Natural killer cell treated with Interleukin-12 subunit alpha and Interleukin-12 subunit beta and Interleukin-15 and Interleukin-18, amount 100 ng/mL, for 72 hours (primary cell): ENCODE results near the gene EBPL. TPM values are rescaled to one million over a fixed set of nuclear protein-coding genes. Genes with fewer than 3 reads are reported as not detected.

Source experiments
- ATAC-seq, 2 donors: fragments of 150-1000 bp; cut with Tn5 transposase in 1 of 2; sonication (Bioruptor Pico), chemical (Tn5 transposase) in 1 of 2; 2 replicates each; pipeline ENCODE4 v1.10.0; 2021
- DNase-seq: peaks from one replicate; pipeline ENCODE4 v3.0.0; 2022; ENCODE audit warnings: low spot score
- H3K27ac Mint-ChIP-seq, 2 donors: 1 replicate in 1 of 2; 2 replicates in 1 of 2; pipeline ENCODE4 v1.8.0; 2022; ENCODE audit warnings: mixed read lengths in 2 of 2, mild to moderate bottlenecking in 1 of 2, moderate library complexity in 1 of 2
- H3K27me3 Mint-ChIP-seq, 2 donors: 1 replicate in 1 of 2; 2 replicates in 1 of 2; pipeline ENCODE4 v1.8.0; 2022; ENCODE audit warnings: mixed read lengths in 2 of 2
- H3K36me3 Mint-ChIP-seq: one replicate; pipeline ENCODE4 v1.8.0; 2022; ENCODE audit warnings: mixed read lengths
- H3K4me1 Mint-ChIP-seq, 2 donors: 1 replicate in 1 of 2; 2 replicates in 1 of 2; pipeline ENCODE4 v1.8.0; 2022; ENCODE audit warnings: low read depth in 2 of 2, mixed read lengths in 2 of 2, mild to moderate bottlenecking in 1 of 2
- H3K4me3 Mint-ChIP-seq: one replicate; pipeline ENCODE4 v1.8.0; 2022; ENCODE audit warnings: mixed read lengths
- H3K9me3 Mint-ChIP-seq: 2 replicates; pipeline ENCODE4 v1.8.0; 2022; ENCODE audit warnings: mixed read lengths
- total RNA-seq, 2 donors: library from RNA; stranded (reverse); gene quantifications; one replicate each; pipeline ENCODE4 v1.2.3, GENCODE V29; 2022

Gene EBPL
- total RNA-seq, 2 donors from 2014 or later: 20.1 to 39.0 TPM

- H3K4me1 Mint-ChIP-seq: peaks cover 6 to 11% of the 10 kb centered on the region in 2 donors
- H3K9me3 Mint-ChIP-seq: no peaks in the 10 kb centered on the region
- DNase-seq (no peak), ATAC-seq (no peak)
- H3K27ac Mint-ChIP-seq: no peak overlapping the region
- no peaks in the 10 kb centered on the region for H3K36me3 Mint-ChIP-seq
- H3K4me3 Mint-ChIP-seq: no peak overlapping the region
- no peaks in the 10 kb centered on the region for H3K27me3 Mint-ChIP-seq
These were observed 2.0 kb upstream of the EBPL start for GRCh38 chr13:49693191-49693733.

- ATAC-seq (peak in 1 of 2 donors; percentile 1), DNase-seq (no peak)
These were observed 922 bp downstream of the EBPL start for GRCh38 chr13:49690133-49690994.

DNA sequence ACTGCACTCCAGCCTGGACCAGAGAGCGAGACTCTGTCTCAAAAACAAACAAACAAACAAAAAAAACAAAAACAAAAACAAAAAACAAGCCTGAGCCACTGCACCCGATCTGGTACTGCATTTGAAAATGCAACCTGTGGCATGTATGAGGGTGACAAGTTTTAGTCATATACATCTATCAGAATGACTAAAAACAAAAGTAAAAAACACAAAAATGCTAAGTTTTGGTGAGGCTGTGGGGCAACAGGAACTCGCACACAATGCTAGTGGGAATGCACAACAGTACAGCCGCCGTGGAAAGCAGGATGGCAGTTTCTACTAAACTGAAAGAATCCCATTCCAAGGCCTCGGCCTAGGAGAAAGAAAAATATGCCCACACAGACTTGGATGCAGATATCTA is 7.8 kb downstream of the EBPL start:
- DNase-seq (no peak), ATAC-seq (peak; percentile 71 to 88)
- Mint-ChIP-seq H3K36me3 (no peaks in the 10 kb centered on the region), H3K9me3 (no peaks in the 10 kb centered on the region), H3K27ac (no peak overlapping the region), H3K4me3 (peak overlapping the region; percentile 54), H3K4me1 (peaks cover 11 to 15% of the 10 kb centered on the region in 2 donors), H3K27me3 (no peaks in the 10 kb centered on the region)

More at GRCh38 chr13:49690133-49690994, 922 bp downstream of the EBPL start:
- Mint-ChIP-seq H3K36me3 (no peaks in the 10 kb centered on the region), H3K27me3 (no peaks in the 10 kb centered on the region), H3K4me1 (peaks cover 13 to 17% of the 10 kb centered on the region in 2 donors), H3K27ac (peak overlapping the region; percentile 31 to 72), H3K4me3 (peak overlapping the region; percentile 90), H3K9me3 (no peaks in the 10 kb centered on the region)

DNA sequence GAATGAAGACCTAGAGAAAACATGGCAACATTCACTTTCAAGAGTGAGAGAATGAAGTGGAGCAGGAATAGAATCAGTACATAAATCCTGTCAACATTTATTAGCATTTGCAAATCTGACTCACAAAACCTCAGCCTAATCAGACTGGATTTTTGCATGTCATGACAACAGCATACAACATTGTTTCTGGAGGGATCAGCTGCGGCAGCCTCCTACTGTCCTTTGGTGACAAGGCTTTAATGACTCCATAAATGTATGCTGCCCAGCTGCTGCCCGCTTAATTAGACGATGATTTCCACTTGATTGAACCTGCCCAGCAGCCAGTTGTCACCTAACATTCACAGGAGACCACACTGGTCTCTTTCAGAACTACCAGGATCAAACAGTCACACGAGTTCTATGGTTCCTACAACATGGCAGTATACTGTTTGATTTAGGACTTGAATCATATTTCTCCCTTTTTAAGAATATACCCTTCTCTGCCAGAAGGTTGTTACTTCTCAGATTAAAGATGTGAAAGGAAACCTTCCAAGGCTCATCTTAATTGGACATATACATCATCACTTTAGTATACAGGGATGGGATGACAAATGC is 9.3 kb downstream of the EBPL start:
- Mint-ChIP-seq H3K9me3 (no peaks in the 10 kb centered on the region), H3K4me3 (no peak overlapping the region), H3K27me3 (no peaks in the 10 kb centered on the region), H3K4me1 (peaks cover 12 to 15% of the 10 kb centered on the region in 2 donors), H3K36me3 (no peaks in the 10 kb centered on the region), H3K27ac (no peak overlapping the region)
- ATAC-seq: no peak
- DNase-seq: no peak

DNA sequence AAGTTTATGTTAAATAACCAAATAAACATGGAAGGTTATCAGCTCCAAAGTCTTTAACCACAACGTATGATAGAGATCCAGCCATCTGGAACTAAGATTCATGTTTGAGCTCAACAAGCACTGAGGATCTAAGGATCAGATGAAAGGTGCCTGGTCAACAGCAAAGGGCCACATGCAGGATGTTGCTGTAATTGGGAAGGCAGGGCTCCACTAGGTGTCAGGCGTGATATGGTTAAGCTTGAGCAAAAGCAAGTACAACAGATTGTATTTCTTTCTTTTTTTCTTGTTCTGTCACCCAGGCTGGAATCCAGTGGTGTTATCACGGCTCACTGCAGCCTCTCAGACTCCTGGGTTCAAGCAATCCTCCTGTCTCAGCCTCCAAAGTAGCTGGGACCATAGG is 12.0 kb downstream of the EBPL start:
- Mint-ChIP-seq H3K36me3 (no peaks in the 10 kb centered on the region), H3K4me1 (peaks cover 8 to 9% of the 10 kb centered on the region in 2 donors), H3K4me3 (no peak overlapping the region), H3K27me3 (no peaks in the 10 kb centered on the region), H3K9me3 (no peaks in the 10 kb centered on the region), H3K27ac (no peak overlapping the region)
- no peak for ATAC-seq
- DNase-seq: no peak

DNA sequence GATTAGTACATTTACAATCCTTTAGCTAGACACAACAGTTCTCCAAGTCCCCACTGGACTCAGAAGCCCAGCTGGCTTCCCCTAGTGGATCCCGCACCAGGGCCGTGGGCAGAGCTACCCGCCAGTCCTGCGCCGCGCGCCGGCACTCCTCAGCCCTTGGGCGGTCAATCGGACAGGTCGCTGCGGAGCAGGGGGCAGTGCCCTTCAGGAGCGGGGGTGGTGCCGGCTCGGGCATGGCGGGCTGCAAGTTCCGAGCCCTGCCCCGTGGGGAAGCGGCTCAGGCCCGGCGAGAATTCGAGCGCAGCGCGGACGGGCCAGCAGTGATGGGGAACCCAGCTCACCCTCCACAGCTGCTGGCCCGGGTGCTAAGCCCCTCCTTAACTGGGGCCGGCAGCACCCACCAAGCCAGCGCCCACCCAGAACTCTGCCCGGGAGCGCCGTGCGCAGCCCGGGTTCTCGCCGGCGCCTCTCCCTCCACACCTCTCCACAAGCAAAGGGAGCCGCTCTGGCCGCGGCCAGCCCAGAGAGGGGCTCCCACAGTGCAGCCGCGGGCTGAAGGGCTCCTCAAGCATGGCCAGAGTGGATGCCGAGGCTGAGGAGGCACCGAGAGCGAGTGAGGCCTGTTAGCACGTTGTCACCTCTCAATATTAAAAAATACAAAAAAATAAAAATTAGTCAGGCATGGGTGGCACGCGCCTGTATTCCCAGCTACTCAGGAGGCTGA is 12.9 kb downstream of the EBPL start:
- no peak overlapping the region for H3K27ac Mint-ChIP-seq
- no peak overlapping the region for H3K4me3 Mint-ChIP-seq
- no peaks in the 10 kb centered on the region for H3K27me3 Mint-ChIP-seq
- no peaks in the 10 kb centered on the region for H3K36me3 Mint-ChIP-seq
- DNase-seq (no peak), ATAC-seq (no peak)
- H3K9me3 Mint-ChIP-seq: no peaks in the 10 kb centered on the region
- H3K4me1 Mint-ChIP-seq: peaks cover 1 to 8% of the 10 kb centered on the region in 2 donors

GRCh38 chr13:49676581-49677298 is 14.5 kb downstream of the EBPL start:
- Mint-ChIP-seq H3K27me3 (no peaks in the 10 kb centered on the region), H3K36me3 (no peaks in the 10 kb centered on the region), H3K4me3 (no peak overlapping the region), H3K27ac (no peak overlapping the region), H3K4me1 (peaks cover 0 to 4% of the 10 kb centered on the region in 2 donors), H3K9me3 (no peaks in the 10 kb centered on the region)
- ATAC-seq (no peak), DNase-seq (no peak)

GRCh38 chr13:49670828-49671227 is 20.5 kb downstream of the EBPL start:
- Mint-ChIP-seq H3K4me1 (peaks cover 0 to 3% of the 10 kb centered on the region in 2 donors), H3K27me3 (no peaks in the 10 kb centered on the region), H3K4me3 (no peak overlapping the region), H3K36me3 (no peaks in the 10 kb centered on the region), H3K9me3 (no peaks in the 10 kb centered on the region), H3K27ac (no peak overlapping the region)
- no peak for ATAC-seq
- DNase-seq: no peak

GRCh38 chr13:49669735-49670309 is 21.5 kb downstream of the EBPL start:
- peak in 1 of 2 donors; percentile 66 for ATAC-seq
- Mint-ChIP-seq H3K4me3 (no peak overlapping the region), H3K27me3 (no peaks in the 10 kb centered on the region), H3K9me3 (no peaks in the 10 kb centered on the region), H3K4me1 (peaks cover 0 to 3% of the 10 kb centered on the region in 2 donors), H3K27ac (peak overlapping the region in 1 of 2 donors; percentile 7), H3K36me3 (no peaks in the 10 kb centered on the region)
- no peak for DNase-seq

DNA sequence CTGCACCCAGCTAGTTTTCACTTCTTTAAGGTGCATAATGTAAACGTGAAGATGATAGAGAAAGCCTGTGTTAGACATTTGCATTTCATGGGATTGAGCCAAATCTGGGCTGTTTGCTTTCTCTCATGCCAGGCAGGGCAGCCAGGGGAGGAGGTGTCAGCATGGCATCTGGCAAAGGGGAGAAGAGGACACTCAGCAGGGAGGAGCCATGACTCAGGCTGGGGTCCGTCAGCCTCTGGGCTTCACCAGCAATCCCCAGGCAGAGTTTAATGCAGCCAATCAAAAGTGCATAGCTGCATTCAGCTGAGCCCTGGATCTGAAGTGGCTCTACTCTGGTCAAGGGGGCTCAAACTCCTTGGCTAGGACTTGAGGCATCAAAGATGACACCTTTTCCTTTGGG is 23.5 kb downstream of the EBPL start:
- no peaks in the 10 kb centered on the region for H3K36me3 Mint-ChIP-seq
- DNase-seq (no peak), ATAC-seq (no peak)
- no peak overlapping the region for H3K27ac Mint-ChIP-seq
- no peaks in the 10 kb centered on the region for H3K27me3 Mint-ChIP-seq
- H3K4me3 Mint-ChIP-seq: no peak overlapping the region
- H3K9me3 Mint-ChIP-seq: no peaks in the 10 kb centered on the region
- peaks cover 0 to 3% of the 10 kb centered on the region in 2 donors for H3K4me1 Mint-ChIP-seq

DNA sequence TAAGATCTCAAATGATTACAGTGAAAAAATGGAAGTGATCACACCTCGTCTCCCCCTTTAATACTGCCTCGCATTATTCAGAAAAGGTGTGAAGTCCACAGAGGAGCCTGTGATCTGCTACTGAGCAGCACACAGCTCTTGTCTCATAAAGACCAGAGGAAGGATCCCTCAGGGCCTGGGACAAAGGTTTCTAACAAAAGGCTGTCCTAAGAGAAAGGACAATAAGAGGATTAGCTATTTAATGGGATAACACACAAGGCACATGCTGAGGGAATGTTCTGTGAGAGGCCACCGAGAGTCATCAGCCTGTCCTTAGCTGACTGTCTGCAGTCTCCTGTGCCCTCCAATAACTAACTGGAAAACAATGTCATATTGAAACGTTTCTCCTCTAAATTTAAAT is 26.7 kb downstream of the EBPL start:
- Mint-ChIP-seq H3K4me3 (no peak overlapping the region), H3K27ac (no peak overlapping the region), H3K27me3 (no peaks in the 10 kb centered on the region), H3K36me3 (peaks cover 9% of the 10 kb centered on the region), H3K9me3 (no peaks in the 10 kb centered on the region), H3K4me1 (peaks cover 0 to 2% of the 10 kb centered on the region in 2 donors)
- DNase-seq (no peak), ATAC-seq (no peak)

DNA sequence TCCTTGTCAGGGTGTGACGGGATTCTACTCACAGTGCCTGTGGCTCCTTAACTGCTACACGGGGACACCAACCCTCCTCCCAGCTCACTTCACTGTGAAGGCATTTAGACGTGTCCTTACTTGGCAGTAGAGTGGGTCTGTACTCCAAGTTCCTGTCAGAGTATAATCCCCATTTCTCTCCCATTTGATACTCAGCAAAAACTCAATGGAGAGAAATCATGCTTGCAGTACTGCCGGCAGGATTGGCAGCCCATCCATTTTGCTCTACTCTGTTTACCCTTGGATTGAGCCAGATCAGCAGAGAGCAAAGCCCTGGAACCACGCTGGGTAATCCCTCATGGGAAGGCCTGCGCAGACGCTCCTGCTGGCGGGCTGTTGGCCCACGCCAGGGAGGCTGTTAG is 34.0 kb downstream of the EBPL start:
- Mint-ChIP-seq H3K4me3 (no peak overlapping the region), H3K27ac (no peak overlapping the region), H3K9me3 (no peaks in the 10 kb centered on the region), H3K4me1 (peaks cover 0 to 5% of the 10 kb centered on the region in 2 donors), H3K36me3 (peaks cover 9% of the 10 kb centered on the region), H3K27me3 (no peaks in the 10 kb centered on the region)
- no peak for DNase-seq
- ATAC-seq: no peak

DNA sequence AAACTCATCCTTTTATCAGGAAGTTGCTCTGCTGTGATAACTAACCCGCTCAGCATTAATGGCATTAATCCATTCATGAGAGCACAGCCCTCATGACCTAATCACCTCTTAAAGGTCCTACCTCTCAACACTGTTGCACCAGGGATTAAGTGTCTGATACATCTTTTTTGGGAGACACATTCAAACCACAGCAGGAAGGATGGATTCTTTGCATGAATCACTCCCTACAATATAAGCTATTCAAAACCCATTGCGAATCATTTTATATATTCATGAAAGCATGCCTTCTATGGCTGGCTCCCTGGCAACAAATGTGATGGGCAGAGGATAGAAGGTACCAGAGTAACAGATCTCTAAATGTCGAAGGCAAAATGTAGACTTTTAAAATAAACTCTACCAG is 35.4 kb downstream of the EBPL start:
- Mint-ChIP-seq H3K9me3 (no peaks in the 10 kb centered on the region), H3K36me3 (peaks cover under 1% of the 10 kb centered on the region), H3K27ac (no peak overlapping the region), H3K27me3 (no peaks in the 10 kb centered on the region), H3K4me3 (no peak overlapping the region), H3K4me1 (peaks cover 0 to 5% of the 10 kb centered on the region in 2 donors)
- ATAC-seq (no peak), DNase-seq (no peak)
